HepG2 (cell line): Measurements from ENCODE around the gene DNAAF1. TPM values are rescaled to one million over a fixed set of nuclear protein-coding genes. Genes with fewer than 3 reads are reported as not detected.

Experiments
- ASH2L ChIP-seq: fragments of 300-600, 200-600 bp; sonication (generic); IDR thresholded peaks from 2 replicates; pipeline ENCODE4 v1.7.0; 2017; ENCODE audit warnings: low read depth, mild to moderate bottlenecking, moderate library complexity, mixed read lengths, low read length; ENCODE audit not compliant: insufficient read length
- E2F1 ChIP-seq: sonication (generic); formaldehyde crosslinking; IDR thresholded peaks from 2 replicates; pipeline ENCODE4 v1.5.0; 2020; ENCODE audit warnings: missing genetic modification reagents
- E2F5 ChIP-seq: sonication (generic); formaldehyde crosslinking; conservative IDR thresholded peaks from 2 replicates; pipeline ENCODE4 v1.4.0; 2020; ENCODE audit warnings: missing genetic modification reagents
- HIC2 ChIP-seq: sonication (generic); formaldehyde crosslinking; IDR thresholded peaks from 2 replicates; pipeline ENCODE4 v1.9.0; 2022; ENCODE audit warnings: low read depth, missing genetic modification reagents
- HMGXB4 ChIP-seq, 2 experiments: sonication (generic) in 1 of 2; formaldehyde crosslinking in 1 of 2; IDR thresholded peaks; 2 replicates each; pipeline versions ENCODE4 v1.4.0 to v1.6.1; 2018 to 2020; ENCODE audit warnings: missing genetic modification reagents in 2 of 2, borderline replicate concordance in 1 of 2, low read depth in 1 of 2, mild to moderate bottlenecking in 1 of 2, missing biosample characterization in 1 of 2
- KAT8 ChIP-seq: IDR thresholded peaks from 2 replicates; pipeline ENCODE4 v1.6.1; 2016; ENCODE audit warnings: missing genetic modification reagents, missing compliant biosample characterization
- NR1H2 ChIP-seq: sonication (generic); formaldehyde crosslinking; IDR thresholded peaks from 2 replicates; pipeline ENCODE4 v1.8.1; 2022; ENCODE audit warnings: low read depth, missing genetic modification reagents, borderline replicate concordance
- PREB ChIP-seq: sonication (generic); formaldehyde crosslinking; IDR thresholded peaks from 2 replicates; pipeline ENCODE4 v1.4.0; 2020; ENCODE audit warnings: missing genetic modification reagents
- SOX5 ChIP-seq: IDR thresholded peaks from 2 replicates; pipeline ENCODE4 v1.6.1; 2016; ENCODE audit warnings: borderline replicate concordance
- SP4 ChIP-seq: sonication (generic); formaldehyde crosslinking; IDR thresholded peaks from 2 replicates; pipeline ENCODE4 v1.8.1; 2023; ENCODE audit warnings: mild to moderate bottlenecking, missing genetic modification reagents
- TCF7 ChIP-seq: sonication (generic); IDR thresholded peaks from 2 replicates; pipeline ENCODE4 v1.6.1; 2016; ENCODE audit warnings: antibody characterized with exemption, low read depth
- TEF ChIP-seq: sonication (generic); formaldehyde crosslinking; IDR thresholded peaks from 2 replicates; pipeline ENCODE4 v1.5.0; 2020; ENCODE audit warnings: missing genetic modification reagents
- TFDP2 ChIP-seq: sonication (generic); formaldehyde crosslinking; IDR thresholded peaks from 2 replicates; pipeline ENCODE4 v1.4.0; 2020; ENCODE audit warnings: missing genetic modification reagents
- ZNF264 ChIP-seq: sonication (generic); formaldehyde crosslinking; IDR thresholded peaks from 2 replicates; pipeline ENCODE4 v1.4.0; 2020; ENCODE audit warnings: missing genetic modification reagents
- ZNF292 ChIP-seq: sonication (generic); formaldehyde crosslinking; IDR thresholded peaks from 2 replicates; pipeline ENCODE4 v1.8.1; 2022; ENCODE audit warnings: mild to moderate bottlenecking, low read depth, missing genetic modification reagents, borderline replicate concordance
- ZNF33A ChIP-seq: sonication (generic); formaldehyde crosslinking; IDR thresholded peaks from 2 replicates; pipeline ENCODE4 v1.5.1; 2020; ENCODE audit warnings: missing genetic modification reagents, mild to moderate bottlenecking, moderate library complexity, borderline replicate concordance
- ZNF773 ChIP-seq: sonication (generic); formaldehyde crosslinking; IDR thresholded peaks from 2 replicates; pipeline ENCODE4 v1.4.0; 2020; ENCODE audit warnings: missing genetic modification reagents, borderline replicate concordance
- ZNF891 ChIP-seq: sonication (generic); formaldehyde crosslinking; IDR thresholded peaks from 2 replicates; pipeline ENCODE4 v1.5.0; 2020; ENCODE audit warnings: mild to moderate bottlenecking, missing genetic modification reagents
- ZSCAN20 ChIP-seq: sonication (generic); formaldehyde crosslinking; IDR thresholded peaks from 2 replicates; pipeline ENCODE4 v1.4.0; 2020; ENCODE audit warnings: missing genetic modification reagents, mild to moderate bottlenecking, borderline replicate concordance
- polyA plus RNA-seq, 8 experiments: library from polyadenylated mRNA; depleted of rRNA in 3 of 8; stranded (reverse) in 7 of 8; unstranded in 1 of 8; fragments of >200 nt; fragmentation: Illumina TruSeq in 4 of 8; extraction: Trizol in 4 of 8; gene quantifications; 2 replicates each; pipeline versions ENCODE4 v1.2.1 to v1.2.3, GENCODE V29; 2011 to 2016; ENCODE audit warnings: low read depth in 4 of 8, missing spikeins in 1 of 8, mixed read lengths in 1 of 8; ENCODE audit not compliant: insufficient read depth in 1 of 8
- total RNA-seq, 5 experiments: library from RNA; depleted of rRNA; stranded (reverse); fragments of >200 nt; fragmentation: Illumina TruSeq; extraction: Trizol; gene quantifications; 2 replicates each; pipeline ENCODE4 v1.2.3, GENCODE V29; 2016; ENCODE audit warnings: low read depth in 1 of 5

DNAAF1 gene
- total and polyA plus RNA-seq, 2 of the 13 experiments (the other 11 are each of a cell fraction or from before 2014, with no cell fraction given): 0.04 TPM; not detected in 1

GRCh38 chr16:84116720-84117493 lies 28.2 kb upstream of the DNAAF1 start, which contains the start of gene MBTPS1 (continued):
- TF ChIP-seq HIC2 (CRISPR knock-in tag): peak; percentile 54; the same call in 1 of the 2 replicates
- TF ChIP-seq ZNF33A (CRISPR knock-in tag): peak; percentile 86; the same call in 1 of the 2 replicates
- TF ChIP-seq ZSCAN20 (CRISPR knock-in tag): peak; percentile 63; the same call in 1 of the 2 replicates
- TF ChIP-seq NR1H2: peak; percentile 87
- TF ChIP-seq SOX5 (CRISPR knock-in tag): peak; percentile 54; the same call in 1 of the 2 replicates
- TF ChIP-seq TEF: no peak
- no peak for TF ChIP-seq TCF7
- TF ChIP-seq PREB: no peak
- peak; percentile 80 for TF ChIP-seq E2F5 (CRISPR knock-in tag)
- TF ChIP-seq ASH2L: peak; percentile 90
- TF ChIP-seq SP4 (CRISPR knock-in tag): peak; percentile 79
- TF ChIP-seq E2F1 (CRISPR knock-in tag): peak; percentile 32; the same call in 1 of the 2 replicates
- TF ChIP-seq ZNF292: no peak
- TF ChIP-seq HMGXB4 (CRISPR knock-in tag; IDR thresholded peaks at IDR 0.05; ENCODE audit: borderline replicate concordance in 1 of 2, low read depth in 1 of 2): peak; percentile 81 to 90; a peak in 3 of 4 replicates
- TF ChIP-seq ZNF891 (CRISPR knock-in tag): peak; percentile 61; the same call in 1 of the 2 replicates
- TF ChIP-seq ZNF264 (CRISPR knock-in tag): no peak; the same call in 1 of the 2 replicates
- no peak; the same call in 1 of the 2 replicates for TF ChIP-seq ZNF773 (CRISPR knock-in tag)
- peak; percentile 92 for TF ChIP-seq TFDP2 (CRISPR knock-in tag)
- peak; percentile 93 for TF ChIP-seq KAT8 (CRISPR knock-in tag)
